ENCODE data around the gene TGFB1.

TGFB1 gene

DNA sequence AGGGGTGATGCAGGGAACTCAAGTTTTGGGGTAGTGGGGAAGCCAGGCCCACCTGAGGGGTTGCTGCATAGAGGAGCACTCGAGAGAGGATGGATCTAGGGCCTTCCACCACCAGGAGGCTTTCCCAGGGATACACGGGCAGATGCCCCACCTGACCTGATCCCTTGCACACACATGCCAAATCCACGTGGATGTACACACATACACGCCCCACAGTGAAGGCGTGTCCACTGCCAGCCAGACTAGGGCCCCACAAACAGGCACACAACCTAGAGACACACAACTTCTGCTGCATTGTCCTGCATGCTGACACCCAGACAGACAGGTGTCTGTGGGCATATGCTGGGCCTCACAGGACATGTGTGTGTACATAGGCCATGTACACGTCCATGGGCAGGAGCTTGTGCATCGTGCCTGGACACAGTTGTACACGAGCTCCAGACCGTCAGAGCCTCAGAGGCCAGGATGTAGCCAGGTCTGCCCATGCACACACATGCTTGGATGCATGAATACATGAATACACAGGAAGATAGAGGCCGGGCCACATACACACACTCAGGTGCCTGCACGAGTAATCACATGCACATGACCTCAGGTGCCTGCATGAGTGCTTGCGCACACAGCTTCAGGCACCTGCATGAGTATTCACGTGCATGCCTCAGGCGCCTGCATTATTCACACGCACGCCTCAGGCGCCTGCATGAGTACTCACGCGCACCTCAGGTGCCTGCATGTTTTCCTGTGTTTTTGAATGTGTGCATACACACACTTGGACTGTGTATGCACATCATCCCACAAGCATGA lies 34.8 kb downstream of the TGFB1 start:
- TF ChIP-seq, protein P1, sequence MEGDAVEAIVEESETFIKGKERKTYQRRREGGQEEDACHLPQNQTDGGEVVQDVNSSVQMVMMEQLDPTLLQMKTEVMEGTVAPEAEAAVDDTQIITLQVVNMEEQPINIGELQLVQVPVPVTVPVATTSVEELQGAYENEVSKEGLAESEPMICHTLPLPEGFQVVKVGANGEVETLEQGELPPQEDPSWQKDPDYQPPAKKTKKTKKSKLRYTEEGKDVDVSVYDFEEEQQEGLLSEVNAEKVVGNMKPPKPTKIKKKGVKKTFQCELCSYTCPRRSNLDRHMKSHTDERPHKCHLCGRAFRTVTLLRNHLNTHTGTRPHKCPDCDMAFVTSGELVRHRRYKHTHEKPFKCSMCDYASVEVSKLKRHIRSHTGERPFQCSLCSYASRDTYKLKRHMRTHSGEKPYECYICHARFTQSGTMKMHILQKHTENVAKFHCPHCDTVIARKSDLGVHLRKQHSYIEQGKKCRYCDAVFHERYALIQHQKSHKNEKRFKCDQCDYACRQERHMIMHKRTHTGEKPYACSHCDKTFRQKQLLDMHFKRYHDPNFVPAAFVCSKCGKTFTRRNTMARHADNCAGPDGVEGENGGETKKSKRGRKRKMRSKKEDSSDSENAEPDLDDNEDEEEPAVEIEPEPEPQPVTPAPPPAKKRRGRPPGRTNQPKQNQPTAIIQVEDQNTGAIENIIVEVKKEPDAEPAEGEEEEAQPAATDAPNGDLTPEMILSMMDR (IDR thresholded peaks at IDR 0.05; ENCODE audit: low read depth, low read length, poor library complexity, severe bottlenecking), result no peak
- TF ChIP-seq EZH2phosphoT487 (IDR thresholded peaks at IDR 0.05; ENCODE audit: borderline replicate concordance, low read length), result no peak
- no peaks in the 10 kb centered on the region for H3K9me3 ChIP-seq (ENCODE audit: control insufficient read depth, insufficient read depth, low read length)
- no peaks in the 10 kb centered on the region for H3K4me1 ChIP-seq (ENCODE audit: control insufficient read depth, low read length)
- peaks cover 69% of the 10 kb centered on the region for H3K36me3 ChIP-seq (ENCODE audit: control insufficient read depth, low read length)
- no peak overlapping the region for H3K27ac ChIP-seq (ENCODE audit: low read depth, low read length)
- peaks cover 8% of the 10 kb centered on the region; the same call in 1 of the 2 replicates for H3K79me2 ChIP-seq (ENCODE audit: control insufficient read depth, low read length)
- H3K4me2 ChIP-seq (ENCODE audit: low read length), result no peak overlapping the region
- no peaks in the 10 kb centered on the region for H3K9me2 ChIP-seq (replicated peaks; ENCODE audit: control insufficient read depth, low read length)
- H4K20me1 ChIP-seq (ENCODE audit: control insufficient read depth, insufficient read depth, low read depth, low read length), result no peaks in the 10 kb centered on the region
- peaks cover 6% of the 10 kb centered on the region; the same call in 1 of the 2 replicates for H3F3A ChIP-seq (ENCODE audit: control insufficient read depth, insufficient read depth)
- H3K27me3 ChIP-seq (ENCODE audit: control insufficient read depth, low read length), result no peaks in the 10 kb centered on the region
- H3K4me3 ChIP-seq (ENCODE audit: low read length), result no peak overlapping the region

- Histone ChIP-seq H3K9me3 (ENCODE audit: control insufficient read depth, insufficient read depth, low read length) (no peaks in the 10 kb centered on the region), H4K20me1 (ENCODE audit: control insufficient read depth, insufficient read depth, low read depth, low read length) (no peaks in the 10 kb centered on the region), H3K9me2 (replicated peaks; ENCODE audit: control insufficient read depth, low read length) (no peaks in the 10 kb centered on the region), H3K27ac (ENCODE audit: low read depth, low read length) (no peak overlapping the region), H3K4me2 (ENCODE audit: low read length) (no peak overlapping the region), H3K36me3 (ENCODE audit: control insufficient read depth, low read length) (peaks cover 72% of the 10 kb centered on the region), H3K27me3 (ENCODE audit: control insufficient read depth, low read length) (no peaks in the 10 kb centered on the region), H3K79me2 (ENCODE audit: control insufficient read depth, low read length) (peaks cover 33% of the 10 kb centered on the region), H3F3A (ENCODE audit: control insufficient read depth, insufficient read depth) (no peaks in the 10 kb centered on the region), H3K4me1 (ENCODE audit: control insufficient read depth, low read length) (peaks cover 5% of the 10 kb centered on the region), H3K4me3 (ENCODE audit: low read length) (no peak overlapping the region)
- no peak for TF ChIP-seq EZH2phosphoT487 (IDR thresholded peaks at IDR 0.05; ENCODE audit: borderline replicate concordance, low read length)
- TF ChIP-seq, protein P1 (IDR thresholded peaks at IDR 0.05; ENCODE audit: low read depth, low read length, poor library complexity, severe bottlenecking), result no peak
Measured at GRCh38 chr19:41316306-41316920, 37.3 kb downstream of the TGFB1 start.

GRCh38 chr19:41311613-41312012 lies 42.1 kb downstream of the TGFB1 start:
- H3K4me2 ChIP-seq (ENCODE audit: low read length), result peak overlapping the region; percentile 97
- H3K27me3 ChIP-seq (ENCODE audit: control insufficient read depth, low read length), result no peaks in the 10 kb centered on the region
- peaks cover 39% of the 10 kb centered on the region for H3K4me1 ChIP-seq (ENCODE audit: control insufficient read depth, low read length)
- H3F3A ChIP-seq (ENCODE audit: control insufficient read depth, insufficient read depth), result peaks cover 19% of the 10 kb centered on the region
- H3K9me2 ChIP-seq (replicated peaks; ENCODE audit: control insufficient read depth, low read length), result no peaks in the 10 kb centered on the region
- TF ChIP-seq EZH2phosphoT487 (IDR thresholded peaks at IDR 0.05; ENCODE audit: borderline replicate concordance, low read length), result no peak
- TF ChIP-seq, protein P1 (IDR thresholded peaks at IDR 0.05; ENCODE audit: low read depth, low read length, poor library complexity, severe bottlenecking), result no peak
- H3K79me2 ChIP-seq (ENCODE audit: control insufficient read depth, low read length), result peaks cover 56% of the 10 kb centered on the region
- no peak overlapping the region for H3K27ac ChIP-seq (ENCODE audit: low read depth, low read length)
- H3K9me3 ChIP-seq (ENCODE audit: control insufficient read depth, insufficient read depth, low read length), result no peaks in the 10 kb centered on the region
- H4K20me1 ChIP-seq (ENCODE audit: control insufficient read depth, insufficient read depth, low read depth, low read length), result no peaks in the 10 kb centered on the region
- H3K4me3 ChIP-seq (ENCODE audit: low read length), result no peak overlapping the region; the same call in 1 of the 2 replicates
- H3K36me3 ChIP-seq (ENCODE audit: control insufficient read depth, low read length), result peaks cover 50% of the 10 kb centered on the region

Data from DOHH2 (cell line).